GM18873 (cell line): ENCODE measurements around the gene GULP1.
"Not testable (repeated sequence)": the region's sequence is repeated elsewhere in the genome, so short reads cannot be mapped to it uniquely, and the experiment has no call there.

Source experiments
- ATAC-seq: cut with Tn5 transposase; IDR thresholded peaks from one replicate; pipeline ENCODE4 v1.9.1; 2021; ENCODE audit warnings: mild to moderate bottlenecking, moderate library complexity, moderate number of reproducible peaks; ENCODE audit not compliant: unreplicated experiment, low FRiP score

Gene GULP1

DNA sequence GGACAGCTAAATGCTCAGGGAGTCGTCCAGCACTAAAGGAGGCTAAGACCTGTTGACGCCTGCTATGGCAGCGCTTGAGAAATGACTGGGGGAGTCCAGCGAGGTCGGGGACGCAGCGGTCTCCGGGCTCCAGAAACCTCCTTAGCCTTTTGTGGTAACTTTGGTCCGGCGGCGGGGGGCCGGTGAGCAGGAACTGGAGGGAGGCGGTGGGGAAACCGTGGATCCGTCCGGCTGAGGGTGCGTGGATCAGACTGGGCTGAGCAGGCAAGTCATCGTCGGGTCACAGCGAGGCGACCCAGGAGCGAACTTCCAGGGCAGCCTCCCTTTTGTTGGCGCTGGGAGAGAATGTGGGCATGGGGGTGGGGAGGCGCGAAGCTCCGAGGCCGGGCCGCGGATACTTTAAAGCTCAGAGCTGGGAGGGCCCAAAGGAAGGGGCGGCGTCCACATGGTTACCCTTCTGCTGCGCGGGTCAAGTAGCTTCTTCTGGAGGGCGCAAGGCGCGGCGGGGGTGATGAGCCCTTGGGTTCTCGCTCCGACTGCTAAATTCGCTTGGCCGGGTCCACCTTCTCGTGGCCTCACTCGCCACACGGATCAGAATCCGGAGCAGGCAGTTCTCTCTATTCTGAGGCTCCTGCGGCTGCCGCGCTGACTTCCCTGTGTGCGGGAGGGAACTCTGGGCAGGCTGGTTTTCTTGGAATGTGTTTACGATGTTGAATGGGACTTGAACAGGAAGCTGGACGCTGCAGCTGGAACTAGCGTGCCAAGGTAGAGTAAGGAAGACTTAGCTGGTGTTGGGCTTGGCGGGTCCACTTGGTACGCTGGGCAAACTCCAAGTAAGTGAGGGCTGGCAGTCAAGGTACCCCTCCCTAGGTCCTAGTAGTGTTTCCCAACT is 920 bp downstream of the GULP1 start:
- no peak for ATAC-seq

DNA sequence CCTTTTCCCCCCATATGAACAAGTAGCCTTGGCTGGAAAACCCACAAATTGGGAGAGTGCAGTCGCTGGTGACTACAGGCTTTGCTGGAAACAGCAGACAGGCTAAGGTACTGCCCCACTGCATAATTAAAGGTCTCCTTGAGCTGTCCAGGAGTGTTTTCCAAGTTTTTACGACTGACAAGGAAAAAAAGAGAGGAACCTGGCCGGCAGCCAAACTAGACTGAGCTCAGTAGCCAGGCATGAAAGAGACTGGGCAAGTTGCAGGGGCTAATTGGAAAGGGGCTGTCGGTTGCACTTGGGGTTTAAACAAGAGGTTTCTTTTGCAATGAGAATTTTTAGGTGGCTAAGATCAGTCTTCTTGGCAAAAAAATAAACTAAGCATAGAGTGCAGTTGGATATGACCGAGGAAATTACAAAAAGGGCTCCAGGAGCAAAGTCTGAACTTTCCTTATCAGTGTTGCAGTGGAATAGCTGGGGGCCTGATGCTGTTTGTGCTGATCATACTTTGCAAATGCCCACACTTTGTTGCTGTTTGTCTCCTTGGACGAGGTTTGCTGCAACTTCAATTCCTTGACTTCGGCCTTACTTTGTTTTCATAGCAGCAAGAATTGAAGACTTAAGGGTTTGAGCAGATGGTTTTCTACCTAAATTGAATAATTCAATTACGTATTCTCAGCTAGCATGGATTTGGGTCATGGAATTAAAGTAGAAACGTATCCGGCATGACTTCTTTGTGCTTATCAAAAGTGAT is 2.1 kb downstream of the GULP1 start:
- no peak for ATAC-seq

DNA sequence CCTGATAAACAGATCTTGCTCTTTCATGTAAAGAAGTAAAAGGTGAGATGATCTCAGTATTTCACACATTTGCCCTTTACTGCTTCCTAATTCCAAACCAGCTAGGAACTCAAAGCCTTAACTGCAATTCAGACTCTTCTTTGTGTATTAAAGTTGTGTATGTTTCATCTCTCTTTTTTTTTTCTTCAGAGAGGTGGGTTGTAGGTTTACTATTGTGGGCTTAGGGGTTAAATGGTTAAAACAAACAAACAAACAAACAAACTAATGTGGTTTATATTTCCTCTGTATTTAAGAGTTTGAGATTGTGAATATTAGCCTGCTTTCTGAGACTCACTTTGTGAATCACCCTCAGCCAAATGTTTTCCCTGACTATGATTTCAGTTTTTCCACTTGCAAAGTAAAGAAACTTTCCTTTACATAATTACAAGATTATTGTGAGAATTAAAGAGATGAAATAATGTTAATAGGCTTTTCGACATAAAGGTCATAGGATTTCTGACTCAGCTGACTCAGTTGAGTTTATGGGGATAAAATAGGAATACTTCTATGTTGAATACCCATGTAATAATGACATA is 2.8 kb downstream of the GULP1 start:
- no peak for ATAC-seq

DNA sequence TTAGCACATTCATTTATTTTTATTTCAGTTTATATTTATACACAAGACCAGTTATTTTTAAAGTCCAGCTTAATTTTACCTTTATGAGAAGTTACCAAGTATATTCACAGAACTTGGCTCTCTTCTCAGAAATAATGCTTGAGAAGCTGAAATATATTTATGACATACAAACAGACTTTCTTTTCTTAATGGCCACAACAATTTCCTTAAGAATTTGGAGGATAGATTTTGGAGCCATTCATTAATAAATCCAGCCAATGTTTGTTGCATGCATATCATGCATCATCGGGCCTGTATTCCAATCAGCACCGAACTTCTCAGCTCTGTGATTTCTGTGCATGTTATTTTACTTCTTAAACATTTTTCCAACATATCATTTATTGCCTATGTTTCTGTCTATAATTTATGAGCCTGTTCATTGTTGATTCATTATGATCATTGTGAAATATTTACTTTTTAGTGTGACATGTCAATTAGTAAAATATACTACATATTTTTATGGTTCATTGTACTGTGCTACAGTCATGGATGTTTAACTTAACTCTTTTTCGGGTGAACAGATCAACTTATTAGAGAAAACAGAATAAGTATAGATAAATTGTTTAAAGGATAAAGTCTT is 3.5 kb downstream of the GULP1 start:
- no peak for ATAC-seq

DNA sequence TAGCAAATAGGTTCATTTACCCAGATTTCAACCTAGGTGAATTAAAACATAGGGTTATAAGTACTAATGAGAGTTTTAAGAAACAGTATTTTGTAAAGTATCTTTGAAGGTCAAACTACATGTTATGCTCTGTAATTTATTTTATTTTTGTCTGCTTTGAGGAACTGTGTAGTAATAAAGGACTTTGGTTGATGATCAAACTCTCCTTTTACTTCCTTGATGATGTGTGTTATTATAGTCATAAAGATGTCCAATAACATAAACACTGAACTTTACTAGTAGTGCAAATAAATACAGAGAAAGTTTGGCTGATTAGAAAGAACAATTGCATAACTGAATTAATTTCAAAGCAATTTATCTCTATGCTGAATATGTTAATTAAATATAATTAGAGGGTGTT is 6.3 kb downstream of the GULP1 start:
- ATAC-seq = no peak

DNA sequence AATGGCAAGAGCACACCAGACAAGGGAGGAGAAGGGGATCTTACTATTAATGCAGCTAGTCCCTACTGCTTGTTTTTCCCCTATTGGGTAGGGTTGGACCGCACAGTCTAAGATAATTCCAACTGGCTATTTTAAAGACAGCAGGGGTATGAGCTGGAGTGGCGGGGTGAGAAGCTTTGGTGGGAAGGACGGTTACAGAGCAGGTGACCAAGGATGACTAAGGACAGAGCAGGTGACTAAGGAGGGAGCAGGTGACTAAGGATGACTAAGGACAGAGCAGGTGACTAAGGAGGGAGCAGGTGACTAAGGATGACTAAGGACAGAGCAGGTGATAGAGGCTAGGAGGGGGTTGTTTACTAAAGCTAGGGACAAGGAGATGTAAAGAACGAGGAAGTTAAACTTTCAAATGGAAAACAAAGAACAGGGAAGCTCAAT is 7.3 kb downstream of the GULP1 start:
- ATAC-seq = not testable (repeated sequence)

DNA sequence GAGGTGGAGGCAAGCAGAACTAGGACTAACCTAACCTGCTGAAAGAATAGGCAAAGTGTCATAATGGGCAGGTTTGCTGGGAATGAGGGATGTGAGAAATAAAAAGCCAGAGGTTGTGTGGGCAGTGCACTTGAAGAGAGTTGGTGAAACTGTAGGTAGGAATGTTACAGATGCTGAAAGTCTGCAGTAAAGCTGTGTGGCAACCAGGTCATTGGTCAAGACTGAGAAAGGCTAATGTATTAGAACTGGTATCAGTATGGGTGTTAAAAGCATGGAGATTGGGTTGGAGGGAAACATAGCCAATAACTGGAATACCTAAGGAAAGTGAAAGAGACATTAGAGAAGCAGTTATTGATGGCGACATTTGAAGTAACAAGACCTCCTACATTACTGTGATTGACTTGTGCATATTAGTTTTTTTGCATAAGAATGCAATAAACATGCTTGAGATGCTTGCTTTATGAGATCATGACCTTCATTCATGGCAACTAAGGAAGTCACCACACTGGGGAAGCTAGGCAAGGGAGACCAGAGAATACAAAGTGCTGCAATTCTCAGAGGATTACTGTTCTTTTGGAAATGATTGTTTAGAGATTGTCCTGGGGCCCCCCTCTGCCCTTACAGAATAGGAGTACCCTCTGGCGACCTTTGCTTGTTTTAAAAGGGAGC is 11.8 kb downstream of the GULP1 start:
- ATAC-seq = no peak

DNA sequence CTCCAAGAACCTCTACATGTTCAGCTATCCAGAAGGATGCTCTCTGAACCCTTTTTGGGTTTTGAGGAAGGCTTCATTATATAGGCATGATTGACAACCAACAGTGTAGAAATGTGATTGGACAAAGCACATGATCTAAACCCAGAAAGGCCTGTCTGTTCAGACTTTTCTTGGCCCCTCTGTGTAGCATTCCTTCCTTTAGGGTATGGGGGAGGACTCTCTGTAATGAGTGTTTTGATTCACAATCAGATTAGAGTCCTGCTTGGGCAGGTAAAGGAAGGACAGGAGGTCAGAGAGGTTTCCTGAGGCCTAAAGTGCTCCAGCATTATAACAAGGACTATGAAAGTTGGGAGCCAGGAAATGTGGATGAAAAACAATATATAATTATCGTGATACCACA is 13.6 kb downstream of the GULP1 start:
- ATAC-seq = no peak

DNA sequence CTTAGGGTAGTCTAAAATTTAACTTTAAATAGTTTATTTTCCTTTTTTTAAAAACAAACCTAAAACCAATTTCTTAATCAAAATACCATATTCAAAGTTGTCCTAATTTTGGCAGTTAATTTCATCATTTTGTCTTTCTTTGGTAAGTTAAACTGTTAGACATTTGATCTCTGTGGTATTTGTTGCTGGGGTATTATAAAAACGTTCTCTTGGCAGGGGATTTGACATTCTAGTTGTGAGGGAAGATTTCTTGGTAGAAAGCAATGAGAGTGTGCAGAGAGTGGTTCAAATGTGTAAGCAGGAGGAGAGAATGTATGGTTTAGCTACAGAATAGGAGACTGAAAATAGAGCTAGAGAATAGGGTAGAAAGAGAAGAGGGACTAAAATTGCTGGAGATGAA is 14.6 kb downstream of the GULP1 start:
- no peak for ATAC-seq

DNA sequence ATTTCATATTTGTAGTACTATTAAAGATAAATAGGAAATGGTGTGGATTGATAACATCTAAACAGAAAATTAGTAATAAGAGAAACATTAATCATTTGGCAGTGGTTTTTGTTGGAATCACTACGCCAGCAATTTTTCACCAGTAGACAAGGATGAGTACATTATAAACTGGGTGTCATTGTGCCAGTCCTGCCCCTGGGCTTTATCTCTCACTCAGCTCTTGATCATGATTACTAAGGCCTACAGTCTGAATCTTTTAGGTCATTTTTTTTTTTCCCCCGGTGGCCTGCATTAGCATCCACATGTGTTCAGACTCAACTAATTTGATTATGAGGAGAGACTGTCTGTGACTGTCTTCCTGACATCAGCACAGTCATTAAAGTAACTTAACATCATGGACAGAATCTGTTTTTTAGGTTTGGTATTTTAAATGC is 16.2 kb downstream of the GULP1 start:
- ATAC-seq = no peak

DNA sequence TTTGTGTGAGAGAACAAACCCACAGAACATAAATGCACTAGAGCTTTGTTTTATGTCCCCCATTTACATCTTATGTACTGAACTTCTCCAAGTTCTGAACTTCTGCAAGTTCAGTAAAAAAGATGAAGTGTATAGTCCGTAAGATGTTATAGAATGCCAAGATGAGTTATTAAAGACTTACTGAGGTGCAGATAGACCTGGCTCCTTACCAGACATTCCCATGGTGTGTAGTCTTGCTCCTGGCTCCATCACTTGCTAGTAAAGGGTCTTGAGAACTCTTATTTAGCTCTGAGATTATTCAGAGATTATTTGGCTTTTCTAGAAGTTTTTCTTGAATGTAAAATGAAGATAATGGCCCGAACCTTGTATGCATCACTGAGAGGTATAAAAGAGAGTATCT is 16.8 kb downstream of the GULP1 start:
- ATAC-seq = no peak

DNA sequence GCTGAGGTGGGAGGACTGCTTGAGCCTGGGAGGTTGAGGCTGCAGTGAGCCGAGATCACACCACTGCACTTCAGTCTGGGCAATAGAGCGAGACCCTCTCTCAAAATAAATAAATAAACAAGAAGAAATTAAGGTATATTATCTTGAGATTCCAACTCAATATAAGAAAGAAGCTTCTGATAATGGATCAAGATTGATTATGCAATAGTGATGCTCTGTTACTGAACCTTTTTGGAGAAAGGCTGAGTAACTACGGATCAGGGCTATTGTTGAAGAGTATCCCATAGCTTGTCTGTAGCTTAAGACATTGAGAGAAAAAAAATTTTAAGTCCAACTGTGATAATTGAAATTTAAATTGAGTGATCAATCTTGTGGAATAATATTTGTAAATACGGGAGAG is 17.7 kb downstream of the GULP1 start:
- ATAC-seq = no peak

DNA sequence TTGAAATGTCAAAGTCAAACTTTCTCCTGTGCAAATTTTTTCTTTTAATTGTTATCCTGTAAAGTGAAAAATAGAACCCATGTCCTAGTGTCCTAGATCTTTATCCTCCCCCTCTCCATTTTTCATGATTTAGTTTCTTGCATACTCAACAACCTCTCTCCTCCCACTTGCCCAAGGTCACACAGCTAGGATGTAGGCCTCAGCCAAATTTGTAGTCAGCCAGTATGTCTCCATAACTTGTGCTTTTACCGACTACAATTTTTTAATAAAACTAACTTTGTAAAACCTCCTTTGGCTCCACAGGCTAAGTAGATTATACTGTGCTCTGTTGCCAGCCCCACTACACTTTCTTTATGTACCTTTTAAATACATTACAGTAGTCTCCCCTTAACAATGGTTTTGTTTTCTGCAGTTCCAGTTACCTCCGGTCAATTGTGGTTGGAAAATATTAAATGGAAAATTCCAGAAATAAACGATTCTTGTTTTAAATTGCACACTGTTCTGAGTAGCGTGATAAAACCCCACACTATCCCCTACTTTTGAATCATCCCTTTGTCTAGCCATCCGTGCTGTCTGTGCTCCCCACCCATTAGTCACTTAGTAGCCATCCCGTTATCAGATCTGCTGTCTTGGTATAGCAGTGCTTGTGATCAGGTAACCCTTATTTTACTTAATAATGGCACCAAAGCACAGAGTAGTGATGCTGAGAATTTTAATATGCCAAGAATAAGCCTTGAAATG is 22.8 kb downstream of the GULP1 start:
- ATAC-seq = no peak

DNA sequence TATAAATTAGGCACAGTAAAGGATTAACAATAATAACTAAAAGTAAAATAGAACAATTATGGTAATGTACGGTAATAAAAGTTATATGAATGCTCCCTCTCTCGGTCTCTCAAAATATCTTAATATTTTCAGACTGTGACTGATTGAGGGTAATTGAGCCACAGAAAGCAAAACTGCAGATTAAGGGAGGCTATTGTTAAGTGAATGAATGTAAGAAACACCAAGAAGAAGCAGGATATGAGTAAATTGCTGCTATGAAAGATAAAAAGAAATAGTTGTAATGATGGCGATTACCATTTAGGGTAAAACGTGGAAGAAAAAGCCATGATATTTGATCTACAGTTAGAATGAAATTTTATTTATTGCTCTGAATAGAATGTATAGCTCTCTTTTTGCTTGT is 24.1 kb downstream of the GULP1 start:
- ATAC-seq = no peak

DNA sequence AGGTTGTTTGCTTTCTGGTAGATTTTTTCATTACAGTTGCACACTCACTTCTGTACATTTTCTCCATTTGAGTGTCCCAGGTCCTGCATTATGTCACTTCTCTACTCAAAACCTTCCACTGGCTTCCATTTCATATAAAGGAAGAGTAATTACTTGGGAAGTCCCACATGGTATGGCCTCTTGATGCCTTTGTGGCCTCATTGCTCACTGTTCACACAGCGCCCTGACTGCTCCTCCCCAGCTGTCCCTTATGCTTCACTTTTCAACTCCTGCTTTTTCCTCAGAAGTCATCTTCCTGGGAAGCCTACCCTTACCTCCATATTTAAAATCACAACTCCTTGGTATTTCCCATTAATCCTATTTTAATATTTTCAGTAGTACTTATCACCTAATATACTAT is 24.7 kb downstream of the GULP1 start:
- no peak for ATAC-seq

DNA sequence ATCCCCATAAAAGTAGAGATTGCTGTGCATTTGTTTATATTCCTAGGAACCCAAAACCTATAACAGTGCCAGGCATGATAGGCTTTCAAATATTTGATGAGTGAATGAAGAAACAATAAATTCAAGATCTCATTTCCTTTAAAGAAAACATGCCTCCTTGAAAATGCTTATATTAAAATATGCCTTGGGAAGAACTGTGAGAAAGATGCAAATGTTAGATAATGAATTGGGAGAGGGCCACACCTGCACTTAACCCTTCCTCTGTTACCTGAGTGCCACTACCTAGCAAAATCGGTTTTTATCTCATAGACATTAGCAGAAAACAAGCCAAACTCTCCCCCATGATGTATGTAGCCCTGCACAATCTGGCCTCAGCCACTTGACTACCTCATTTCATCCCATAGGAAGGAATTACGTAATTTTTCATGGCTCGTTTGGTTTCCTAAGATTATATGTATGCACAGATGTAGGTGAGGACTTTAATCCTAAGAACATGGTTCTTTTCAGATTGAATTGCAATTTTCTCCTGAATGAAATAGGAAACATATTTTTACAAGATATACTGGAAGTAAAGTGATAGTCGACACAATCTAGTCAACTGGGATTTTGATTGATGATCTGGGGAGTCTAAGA is 25.2 kb downstream of the GULP1 start:
- ATAC-seq = no peak

DNA sequence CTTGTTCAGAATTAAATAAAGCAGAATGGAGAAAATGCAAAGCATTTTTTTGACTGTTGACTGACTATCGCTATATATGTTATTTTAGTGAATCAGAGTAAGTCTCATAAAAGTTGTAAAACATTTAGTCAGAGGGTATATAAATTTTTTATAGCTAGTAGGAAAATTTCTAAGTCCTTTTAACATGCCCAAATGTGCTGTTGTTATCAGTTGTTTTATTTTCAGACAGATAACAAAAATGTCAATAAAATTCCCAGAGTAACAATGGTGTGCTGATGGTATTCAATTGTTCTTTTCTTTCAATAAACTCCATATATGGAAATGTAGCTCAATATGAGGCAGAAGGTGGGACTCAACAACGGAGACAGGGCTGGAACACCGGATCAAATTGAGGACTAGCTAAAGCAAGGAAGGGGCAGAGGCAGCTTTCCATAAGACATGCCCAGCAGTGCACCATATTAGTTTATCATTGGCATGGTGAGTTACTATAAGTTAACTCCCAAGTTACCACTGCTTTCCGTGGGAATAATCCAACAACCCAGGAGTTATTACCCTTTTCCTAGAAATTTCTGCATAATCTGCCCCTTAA is 26.6 kb downstream of the GULP1 start:
- ATAC-seq = no peak

DNA sequence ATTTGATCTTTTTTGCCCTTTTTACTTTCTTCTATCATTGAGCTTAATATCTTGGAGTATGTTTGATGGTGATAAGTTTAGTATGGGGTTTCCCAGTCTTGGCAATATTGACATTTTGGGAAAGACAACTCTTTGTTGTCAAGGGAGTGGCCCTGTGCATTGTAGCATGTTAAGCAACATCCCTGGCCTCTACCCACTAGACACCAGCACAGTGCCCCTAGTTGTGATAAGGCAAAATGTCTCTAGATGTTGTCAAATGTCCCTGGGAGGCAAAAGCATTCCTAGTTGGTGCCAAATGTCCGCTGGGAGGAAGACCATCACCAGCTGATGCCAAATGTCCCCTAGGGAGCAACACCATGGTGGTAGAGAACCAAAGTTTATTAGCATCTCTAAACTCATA is 28.2 kb downstream of the GULP1 start:
- no peak for ATAC-seq

DNA sequence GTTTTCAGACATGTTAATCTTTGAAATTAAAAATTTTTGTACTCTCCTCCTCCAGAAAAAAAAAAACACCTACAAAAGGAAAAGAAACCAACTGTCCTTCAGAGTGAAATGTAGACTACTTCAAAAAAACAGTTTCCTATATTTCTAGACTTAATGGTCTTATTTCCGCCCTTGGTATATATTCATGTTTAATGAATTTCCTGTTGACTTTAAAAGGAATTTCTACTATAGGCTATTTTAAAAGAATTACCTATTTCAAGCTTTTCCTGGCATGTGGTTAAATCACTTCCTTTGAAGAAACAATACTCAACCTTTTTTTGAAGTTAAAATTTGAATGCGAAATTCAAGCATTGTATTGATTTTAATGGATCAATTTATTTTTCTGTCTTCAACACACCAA is 29.2 kb downstream of the GULP1 start:
- no peak for ATAC-seq
